Measurements from ENCODE around the gene ZFP90.

ZFP90 gene

GRCh38 chr16:68508013-68508412, 31.1 kb upstream of the ZFP90 start:
- TF ChIP-seq CTCF (IDR thresholded peaks at IDR 0.05; ENCODE audit: low read depth, low read length, missing control alignments), result no peak
- no peak for DNase-seq (ENCODE audit: extremely low read depth, low read depth)
- H3K4me3 ChIP-seq (replicated peaks; ENCODE audit: low read depth, low read length), result no peak overlapping the region

- H3K4me3 ChIP-seq (replicated peaks; ENCODE audit: low read depth, low read length), result no peak overlapping the region
- DNase-seq (ENCODE audit: extremely low read depth, low read depth), result no peak
- TF ChIP-seq CTCF (IDR thresholded peaks at IDR 0.05; ENCODE audit: low read depth, low read length, missing control alignments), result no peak
These were observed 30.4 kb upstream of the ZFP90 start for GRCh38 chr16:68508641-68509240.

GRCh38 chr16:68509381-68509780, 29.7 kb upstream of the ZFP90 start:
- DNase-seq (ENCODE audit: extremely low read depth, low read depth), result no peak
- no peak for TF ChIP-seq CTCF (IDR thresholded peaks at IDR 0.05; ENCODE audit: low read depth, low read length, missing control alignments)
- no peak overlapping the region for H3K4me3 ChIP-seq (replicated peaks; ENCODE audit: low read depth, low read length)

- no peak for TF ChIP-seq CTCF (IDR thresholded peaks at IDR 0.05; ENCODE audit: low read depth, low read length, missing control alignments)
- DNase-seq (ENCODE audit: extremely low read depth, low read depth), result no peak
- H3K4me3 ChIP-seq (replicated peaks; ENCODE audit: low read depth, low read length), result no peak overlapping the region
These were observed 28.3 kb upstream of the ZFP90 start for GRCh38 chr16:68510775-68511174.

GRCh38 chr16:68512183-68512582, 26.9 kb upstream of the ZFP90 start:
- no peak for DNase-seq (ENCODE audit: extremely low read depth, low read depth)

GRCh38 chr16:68512742-68513141, 26.3 kb upstream of the ZFP90 start:
- H3K4me3 ChIP-seq (replicated peaks; ENCODE audit: low read depth, low read length), result no peak overlapping the region
- no peak for DNase-seq (ENCODE audit: extremely low read depth, low read depth)
- no peak for TF ChIP-seq CTCF (IDR thresholded peaks at IDR 0.05; ENCODE audit: low read depth, low read length, missing control alignments)

More at GRCh38 chr16:68512183-68512582, 26.9 kb upstream of the ZFP90 start:
- no peak for TF ChIP-seq CTCF (IDR thresholded peaks at IDR 0.05; ENCODE audit: low read depth, low read length, missing control alignments)
- H3K4me3 ChIP-seq (replicated peaks; ENCODE audit: low read depth, low read length), result no peak overlapping the region

- no peak for TF ChIP-seq CTCF (IDR thresholded peaks at IDR 0.05; ENCODE audit: low read depth, low read length, missing control alignments)
- DNase-seq (ENCODE audit: extremely low read depth, low read depth), result no peak
- no peak overlapping the region for H3K4me3 ChIP-seq (replicated peaks; ENCODE audit: low read depth, low read length)
These were observed 24.6 kb upstream of the ZFP90 start for GRCh38 chr16:68514511-68514910.
